Thyroid gland (tissue), 4 donors: ENCODE measurements around the gene PRKAR2B. TPM values are rescaled to one million over a fixed set of nuclear protein-coding genes. Genes with fewer than 3 reads are reported as not detected.

ENCODE experiments used
- DNase-seq, 2 donors: peaks; one replicate each; pipeline ENCODE4 v3.0.0-alpha.2; 2019
- H3K27ac ChIP-seq, 3 donors: fragments of 200-600 bp; sonication (generic); 1 replicate in 2 of 3; 2 replicates in 1 of 3; pipeline ENCODE4 v1.5.1; 2016 to 2019; ENCODE audit warnings: mild to moderate bottlenecking in 1 of 3, moderate library complexity in 1 of 3
- H3K27me3 ChIP-seq: fragments of 200-600 bp; sonication (generic); one replicate; pipeline ENCODE4 v1.5.1; 2019
- H3K36me3 ChIP-seq, 2 donors: fragments of 200-600 bp; sonication (generic); one replicate each; pipeline ENCODE4 v1.5.1; 2016 to 2019
- H3K4me1 ChIP-seq, 2 donors: fragments of 200-600 bp; sonication (generic); one replicate each; pipeline ENCODE4 v1.5.1; 2017 to 2019
- H3K4me3 ChIP-seq, 3 donors: fragments of 200-600 bp; sonication (generic); replicated peaks in 1 of 3; 1 replicate in 2 of 3; 2 replicates in 1 of 3; pipeline ENCODE4 v1.5.1; 2016; ENCODE audit warnings: mild to moderate bottlenecking in 1 of 3
- H3K9me3 ChIP-seq: fragments of 200-600 bp; sonication (generic); one replicate; pipeline ENCODE4 v1.5.1; 2017
- CTCF ChIP-seq, 6 experiments: fragments of 200-600 bp in 3 of 6; fragments of 450-650 bp in 3 of 6; sonication (generic) in 3 of 6; IDR thresholded peaks; one replicate each; pipeline ENCODE4 v1.5.1; 2016 to 2019; ENCODE audit warnings: antibody characterized with exemption in 6 of 6, mild to moderate bottlenecking in 2 of 6, inconsistent platforms in 1 of 6, moderate library complexity in 1 of 6
- POLR2A ChIP-seq, 2 donors: fragments of 450-650 bp; IDR thresholded peaks; one replicate each; pipeline ENCODE4 v1.6.1; 2017; ENCODE audit warnings: antibody characterized with exemption in 2 of 2, mild to moderate bottlenecking in 2 of 2, moderate library complexity in 1 of 2
- WGBS, 2 donors: methylation state at CpG; one replicate each; pipeline ENCODE4 v1.1.5; 2017; 5-methylcytosine and 5-hydroxymethylcytosine counted together
- intact Hi-C: fragments of 100-400 bp; cut with DNase I; formaldehyde crosslinking; loops from one replicate; pipeline ENCODE4 v1.15.1; 2023
- total RNA-seq, 4 donors: library from RNA; depleted of rRNA; stranded (reverse); fragments of >200 nt; gene quantifications; one replicate each; pipeline ENCODE4 v1.2.3, GENCODE V29; 2016

The PRKAR2B gene
- total RNA-seq, 4 donors from 2014 or later, result 5.1 to 9.0 (median 6.5) TPM

- Histone ChIP-seq H3K27ac (no peak overlapping the region), H3K9me3 (no peaks in the 10 kb centered on the region), H3K4me1 (no peaks in the 10 kb centered on the region), H3K4me3 (no peak overlapping the region), H3K36me3 (no peaks in the 10 kb centered on the region), H3K27me3 (no peaks in the 10 kb centered on the region)
- TF ChIP-seq POLR2A (IDR thresholded peaks at IDR 0.05) (no peak), CTCF (IDR thresholded peaks at IDR 0.05) (no peak)
- WGBS, 2 donors, result 92 to 94% methylated on average over 1 of the region's 1 CpG
- intact Hi-C loops, result no loop called here
- no peak for DNase-seq
These were observed 27.6 kb downstream of the PRKAR2B start for GRCh38 chr7:107072133-107072532.

- intact Hi-C loops, result no loop called here
- Histone ChIP-seq H3K36me3 (no peaks in the 10 kb centered on the region), H3K9me3 (no peaks in the 10 kb centered on the region), H3K27me3 (no peaks in the 10 kb centered on the region), H3K4me1 (peaks cover 0 to 4% of the 10 kb centered on the region in 2 donors), H3K27ac (no peak overlapping the region), H3K4me3 (no peak overlapping the region)
- TF ChIP-seq POLR2A (IDR thresholded peaks at IDR 0.05) (no peak), CTCF (IDR thresholded peaks at IDR 0.05) (no peak)
- DNase-seq, result no peak
- WGBS, 2 donors, result 90 to 93% methylated on average over 6 of the region's 6 CpGs
These were observed 31.5 kb downstream of the PRKAR2B start for GRCh38 chr7:107075863-107076574.

DNA sequence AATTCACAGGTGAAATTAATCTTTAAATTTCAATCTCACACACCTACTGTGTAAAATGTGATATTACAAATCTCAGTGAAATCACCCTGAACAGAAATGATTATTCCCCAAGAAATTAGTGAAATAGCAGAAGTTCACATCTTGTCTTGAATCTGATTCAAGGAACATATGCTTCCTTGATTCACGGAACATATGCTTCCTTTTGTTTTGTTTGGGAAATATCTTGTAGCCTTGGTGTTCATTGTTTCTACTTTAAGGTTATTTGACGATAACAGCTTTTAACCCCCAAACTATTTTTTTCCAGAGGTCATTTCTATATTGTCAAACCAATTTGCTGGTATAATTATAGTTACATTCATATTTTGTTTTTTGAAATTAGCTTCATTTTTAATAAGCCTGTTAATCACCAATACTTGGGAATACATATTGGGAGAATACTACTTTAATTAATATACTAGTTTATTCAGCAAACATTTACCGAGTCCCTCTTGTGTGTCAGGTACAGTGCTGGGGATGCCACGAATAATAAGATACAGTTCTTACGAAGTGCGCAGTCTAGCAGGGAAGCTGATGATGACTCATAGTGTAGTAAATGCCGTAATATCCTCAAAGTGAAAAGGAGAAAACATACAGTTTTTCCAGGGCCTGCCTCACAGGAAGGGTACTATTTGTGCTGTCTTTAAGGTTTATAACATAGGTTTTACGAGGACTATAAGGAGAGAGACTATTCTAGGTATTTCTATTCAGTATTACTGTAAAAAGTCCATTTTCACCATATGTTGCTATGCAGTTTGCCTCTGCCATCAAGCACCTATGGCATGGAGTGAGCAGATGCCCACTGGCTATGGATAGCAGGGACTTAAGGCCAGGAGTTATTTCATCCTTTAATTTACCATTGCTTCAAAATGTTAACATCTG, 32.5 kb downstream of the PRKAR2B start:
- intact Hi-C loops, result no loop called here
- no peak for DNase-seq
- Histone ChIP-seq H3K4me3 (no peak overlapping the region), H3K4me1 (peaks cover 0 to 4% of the 10 kb centered on the region in 2 donors), H3K9me3 (no peaks in the 10 kb centered on the region), H3K27ac (no peak overlapping the region), H3K36me3 (no peaks in the 10 kb centered on the region), H3K27me3 (no peaks in the 10 kb centered on the region)
- no peak for TF ChIP-seq CTCF (IDR thresholded peaks at IDR 0.05)
- no peak for TF ChIP-seq POLR2A (IDR thresholded peaks at IDR 0.05)
- WGBS, 2 donors, result 89 to 93% methylated on average over 8 of the region's 8 CpGs

DNA sequence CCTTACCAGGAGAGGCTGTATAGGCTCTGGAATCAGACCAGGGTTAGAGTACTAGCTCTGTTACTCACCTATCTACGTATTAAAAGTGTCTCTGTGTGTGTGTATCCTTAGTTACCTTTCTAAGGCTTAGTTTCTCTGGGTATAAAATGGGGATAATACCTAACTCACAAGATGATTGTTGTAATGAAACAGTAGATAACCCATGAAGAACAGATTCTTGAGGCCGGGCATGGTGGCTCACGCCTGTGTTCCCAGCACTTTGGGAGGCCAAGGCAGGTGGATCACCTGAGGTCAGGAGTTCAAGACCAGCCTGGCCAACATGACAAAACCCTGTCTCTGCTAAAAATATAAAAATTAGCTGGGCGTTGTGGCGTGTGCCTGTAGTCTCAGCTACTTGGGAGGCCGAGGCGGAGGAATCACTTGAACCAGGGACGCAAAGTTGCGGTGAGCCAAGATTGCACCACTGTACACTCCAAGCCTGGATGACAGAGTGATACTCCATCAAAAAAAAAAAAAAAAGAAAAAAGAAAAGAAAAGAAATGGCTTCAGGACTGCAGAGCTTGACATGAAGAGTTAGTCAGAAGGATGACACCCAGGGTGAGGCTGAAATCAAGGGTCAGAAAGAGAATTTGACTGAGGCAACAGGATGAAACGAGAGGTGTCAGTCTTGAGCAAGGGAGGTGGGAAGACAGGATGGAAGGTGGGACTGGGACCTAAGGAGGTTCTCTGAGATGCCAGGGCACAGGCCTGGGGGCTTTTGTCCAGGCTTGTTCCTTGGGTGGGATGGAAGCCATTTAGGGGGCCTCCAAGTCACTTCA, 33.4 kb downstream of the PRKAR2B start:
- no peak for TF ChIP-seq CTCF (IDR thresholded peaks at IDR 0.05)
- TF ChIP-seq POLR2A (IDR thresholded peaks at IDR 0.05), result no peak
- Histone ChIP-seq H3K27me3 (no peaks in the 10 kb centered on the region), H3K36me3 (no peaks in the 10 kb centered on the region), H3K27ac (no peak overlapping the region), H3K4me3 (no peak overlapping the region), H3K9me3 (no peaks in the 10 kb centered on the region), H3K4me1 (peaks cover 0 to 4% of the 10 kb centered on the region in 2 donors)
- DNase-seq, result no peak
- intact Hi-C loops, result no loop called here
- 97% methylated on average over 10 of the region's 10 CpGs for WGBS, 2 donors
